ENCODE results near the gene PACRGL. TPM values are rescaled to one million over a fixed set of nuclear protein-coding genes. Genes with fewer than 3 reads are reported as not detected.

The PACRGL gene
- 13.5 and 19.4 TPM in 2 replicates for total RNA-seq

GRCh38 chr4:20700007-20700761 is at the start of gene PACRGL:
TSS of gene PACRGL (plus strand) at chr4:20700458. CDS start at chr4:20704482, 4,024 bp downstream.
- peak; percentile 94 for DNase-seq (ENCODE audit: low read depth)
- H3K4me3 ChIP-seq (ENCODE audit: low read depth, low read length) = peak within 1 kb of the TSS; percentile 93
- no peak for TF ChIP-seq CTCF (IDR thresholded peaks at IDR 0.05; ENCODE audit: insufficient read depth, low read depth, low read length)

- DNase-seq (ENCODE audit: low read depth) = peak; percentile 46
- TF ChIP-seq CTCF (IDR thresholded peaks at IDR 0.05; ENCODE audit: insufficient read depth, low read depth, low read length) = no peak
- H3K4me3 ChIP-seq (ENCODE audit: low read depth, low read length) = no peak overlapping the region
Measured at GRCh38 chr4:20652226-20652885, 47.9 kb upstream of the PACRGL start.

GRCh38 chr4:20658456-20658855 is 41.8 kb upstream of the PACRGL start:
- no peak overlapping the region for H3K4me3 ChIP-seq (ENCODE audit: low read depth, low read length)
- no peak for TF ChIP-seq CTCF (IDR thresholded peaks at IDR 0.05; ENCODE audit: insufficient read depth, low read depth, low read length)
- no peak for DNase-seq (ENCODE audit: low read depth)

- no peak for DNase-seq (ENCODE audit: low read depth)
- no peak overlapping the region for H3K4me3 ChIP-seq (ENCODE audit: low read depth, low read length)
- no peak for TF ChIP-seq CTCF (IDR thresholded peaks at IDR 0.05; ENCODE audit: insufficient read depth, low read depth, low read length)
Measured at GRCh38 chr4:20662851-20663250, 37.4 kb upstream of the PACRGL start.

GRCh38 chr4:20666012-20666860 is 34.0 kb upstream of the PACRGL start:
- H3K4me3 ChIP-seq (ENCODE audit: low read depth, low read length) = no peak overlapping the region
- no peak for DNase-seq (ENCODE audit: low read depth)
- no peak for TF ChIP-seq CTCF (IDR thresholded peaks at IDR 0.05; ENCODE audit: insufficient read depth, low read depth, low read length)

GRCh38 chr4:20672262-20672661 is 28.0 kb upstream of the PACRGL start:
- DNase-seq (ENCODE audit: low read depth) = no peak
- no peak overlapping the region for H3K4me3 ChIP-seq (ENCODE audit: low read depth, low read length)
- no peak for TF ChIP-seq CTCF (IDR thresholded peaks at IDR 0.05; ENCODE audit: insufficient read depth, low read depth, low read length)
